K562 (cell line): Measurements from ENCODE around the gene USP1. TPM values are rescaled to one million over a fixed set of nuclear protein-coding genes. Genes with fewer than 3 reads are reported as not detected.

ENCODE experiments used
- ARNT ChIP-seq, 2 experiments: fragments of 450-650 bp; IDR thresholded peaks; 2 replicates each; pipeline ENCODE4 v1.6.1; 2016; ENCODE audit warnings: mild to moderate bottlenecking in 1 of 2
- DPF2 ChIP-seq: fragments of 450-650 bp; IDR thresholded peaks from 2 replicates; pipeline ENCODE4 v1.6.1; 2016
- ELF1 ChIP-seq: fragments of 200-800 bp; sonication (Bioruptor generic); IDR thresholded peaks from 2 replicates; pipeline ENCODE4 v1.6.1; 2016; ENCODE audit warnings: missing genetic modification characterization, missing compliant biosample characterization
- KAT7 ChIP-seq: sonication (generic); formaldehyde crosslinking; IDR thresholded peaks from 2 replicates; pipeline ENCODE4 v1.8.0; 2022; ENCODE audit warnings: missing genetic modification reagents, mild to moderate bottlenecking, borderline replicate concordance
- NFATC3 ChIP-seq: fragments of 450-650 bp; IDR thresholded peaks from 2 replicates; pipeline ENCODE4 v1.6.1; 2017; ENCODE audit warnings: mild to moderate bottlenecking
- NUFIP1 ChIP-seq: fragments of 450-650 bp; IDR thresholded peaks from 2 replicates; pipeline ENCODE4 v1.6.1; 2018; ENCODE audit not compliant: partially characterized antibody
- SREBF2 ChIP-seq: sonication (generic); formaldehyde crosslinking; IDR thresholded peaks from 2 replicates; pipeline ENCODE4 v1.4.0; 2020; ENCODE audit warnings: mild to moderate bottlenecking, missing genetic modification reagents
- TEAD4 ChIP-seq, 2 experiments: sonication (generic) in 1 of 2; formaldehyde crosslinking in 1 of 2; IDR thresholded peaks; 2 replicates each; pipeline versions ENCODE4 v1.6.1 to v1.8.0; 2012 to 2022; ENCODE audit warnings: borderline replicate concordance in 1 of 2, inconsistent platforms in 1 of 2, low read length in 1 of 2, mild to moderate bottlenecking in 1 of 2, missing genetic modification reagents in 1 of 2
- ZNF175 ChIP-seq: fragments of 200-800 bp; sonication (Bioruptor generic); IDR thresholded peaks from 2 replicates; pipeline ENCODE4 v1.6.1; 2016; ENCODE audit warnings: low read depth, mild to moderate bottlenecking, missing genetic modification characterization, missing compliant biosample characterization
- ZNF232 ChIP-seq: sonication (generic); formaldehyde crosslinking; IDR thresholded peaks from 2 replicates; pipeline ENCODE4 v1.8.0; 2022; ENCODE audit warnings: mild to moderate bottlenecking, missing genetic modification reagents
- ZNF764 ChIP-seq: fragments of 250-450 bp; sonication (Bioruptor Pico); IDR thresholded peaks from 2 replicates; pipeline ENCODE4 v1.4.0; 2020; ENCODE audit warnings: low read depth, mild to moderate bottlenecking, moderate library complexity
- polyA plus RNA-seq, 8 experiments: library from polyadenylated mRNA; depleted of rRNA in 4 of 8; stranded (reverse) in 5 of 8; unstranded in 3 of 8; fragments of >200 nt; fragmentation: Nextera tagmentation in 2 of 8; fragmentation: Illumina TruSeq in 1 of 8; extraction: Ambion mirVana in 2 of 8; extraction: Trizol in 1 of 8; gene quantifications; 2 replicates each; pipeline versions ENCODE4 v1.2.1 to v1.2.3, GENCODE V29; 2011 to 2014; ENCODE audit warnings: inconsistent platforms in 1 of 8, missing spikeins in 1 of 8
- total RNA-seq, 7 experiments: library from RNA; depleted of rRNA in 6 of 7; stranded (reverse); fragments of >200 nt in 6 of 7; fragmentation: Illumina TruSeq in 2 of 7; extraction: Trizol in 2 of 7; gene quantifications; 2 replicates each; pipeline versions ENCODE4 v1.2.1 to v1.2.3, GENCODE V29; 2011 to 2021; ENCODE audit warnings: low replicate concordance in 1 of 7
- TF ChIP-seq, protein P1 (sequence below), 2 experiments: IDR thresholded peaks in 1 of 2; conservative IDR thresholded peaks in 1 of 2; 2 replicates each; pipeline ENCODE4 v1.6.1; 2016; ENCODE audit warnings: low read depth in 2 of 2, mild to moderate bottlenecking in 1 of 2, missing compliant biosample characterization in 1 of 2, missing genetic modification characterization in 1 of 2, moderate library complexity in 1 of 2
- TF ChIP-seq, protein P2 (sequence below), 2 experiments: fragments of 450-650 bp; IDR thresholded peaks; 2 replicates each; pipeline ENCODE4 v1.6.1; 2018; ENCODE audit warnings: mild to moderate bottlenecking in 2 of 2, low read depth in 1 of 2; ENCODE audit not compliant: partially characterized antibody in 2 of 2
- TF ChIP-seq, protein P3 (sequence below), 2 experiments: fragments of 250-450 bp in 1 of 2; fragments of 450-650 bp in 1 of 2; sonication (Bioruptor Pico) in 1 of 2; IDR thresholded peaks; 2 replicates each; pipeline versions ENCODE4 v1.6.1 to v1.8.0; 2016 to 2021; ENCODE audit warnings: mild to moderate bottlenecking in 2 of 2, moderate library complexity in 2 of 2, missing compliant biosample characterization in 1 of 2, missing genetic modification characterization in 1 of 2
- TF ChIP-seq, protein P4 (sequence below): sonication (generic); formaldehyde crosslinking; IDR thresholded peaks from 2 replicates; pipeline ENCODE4 v1.4.0; 2020; ENCODE audit warnings: mild to moderate bottlenecking, missing genetic modification reagents

Gene USP1
- total and polyA plus RNA-seq, 9 of the 15 experiments (the other 6 are each of a cell fraction or from before 2014, with no cell fraction given): 27.3 to 87.9 (median 51.7) TPM

DNA sequence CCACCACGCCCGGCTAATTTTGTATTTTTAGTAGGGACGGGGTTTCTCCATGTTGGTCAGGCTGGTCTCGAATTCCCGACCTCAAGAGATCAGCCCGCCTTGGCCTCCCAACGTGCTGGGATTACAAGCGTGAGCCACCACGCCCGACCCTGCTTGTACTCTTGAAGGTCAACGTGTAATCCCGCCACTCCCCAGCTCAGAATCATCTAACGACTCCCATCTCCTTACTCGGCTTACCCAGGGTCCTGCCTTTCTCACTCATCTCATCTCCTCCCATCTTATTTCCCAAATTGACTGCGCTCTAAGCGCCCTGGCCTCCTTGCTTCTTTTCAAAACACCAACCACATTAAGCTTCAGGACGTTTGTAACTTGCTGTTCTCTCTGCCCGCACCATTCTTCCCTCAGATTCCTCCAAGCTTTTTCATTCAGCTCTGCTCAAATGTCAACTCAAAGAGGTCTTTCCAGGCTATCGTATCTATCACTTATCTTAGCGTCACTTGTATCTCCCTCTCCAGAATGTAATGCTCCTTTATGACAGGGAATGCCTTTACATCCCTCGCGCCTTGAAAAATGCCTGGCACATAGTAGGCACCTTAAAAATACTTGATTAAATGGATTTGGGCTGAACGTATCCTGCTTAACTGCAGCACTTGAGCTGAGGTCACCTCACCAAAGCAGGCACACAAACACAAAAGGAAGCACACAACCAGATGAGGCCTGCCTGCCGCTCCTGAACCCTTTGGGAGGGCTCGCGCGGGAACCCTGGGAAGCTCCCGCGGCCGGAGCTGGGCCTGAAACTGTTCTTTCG is 1.4 kb upstream of the USP1 start (continued):
- TF ChIP-seq, protein P1, sequence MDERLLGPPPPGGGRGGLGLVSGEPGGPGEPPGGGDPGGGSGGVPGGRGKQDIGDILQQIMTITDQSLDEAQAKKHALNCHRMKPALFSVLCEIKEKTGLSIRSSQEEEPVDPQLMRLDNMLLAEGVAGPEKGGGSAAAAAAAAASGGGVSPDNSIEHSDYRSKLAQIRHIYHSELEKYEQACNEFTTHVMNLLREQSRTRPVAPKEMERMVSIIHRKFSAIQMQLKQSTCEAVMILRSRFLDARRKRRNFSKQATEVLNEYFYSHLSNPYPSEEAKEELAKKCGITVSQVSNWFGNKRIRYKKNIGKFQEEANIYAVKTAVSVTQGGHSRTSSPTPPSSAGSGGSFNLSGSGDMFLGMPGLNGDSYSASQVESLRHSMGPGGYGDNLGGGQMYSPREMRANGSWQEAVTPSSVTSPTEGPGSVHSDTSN (CRISPR knock-in tag; IDR thresholded peaks at IDR 0.05; ENCODE audit: low read depth): no peak
- TF ChIP-seq, protein P1 (tag; conservative IDR thresholded peaks at IDR 0.05; ENCODE audit: low read depth): no peak
- TF ChIP-seq, protein P2, sequence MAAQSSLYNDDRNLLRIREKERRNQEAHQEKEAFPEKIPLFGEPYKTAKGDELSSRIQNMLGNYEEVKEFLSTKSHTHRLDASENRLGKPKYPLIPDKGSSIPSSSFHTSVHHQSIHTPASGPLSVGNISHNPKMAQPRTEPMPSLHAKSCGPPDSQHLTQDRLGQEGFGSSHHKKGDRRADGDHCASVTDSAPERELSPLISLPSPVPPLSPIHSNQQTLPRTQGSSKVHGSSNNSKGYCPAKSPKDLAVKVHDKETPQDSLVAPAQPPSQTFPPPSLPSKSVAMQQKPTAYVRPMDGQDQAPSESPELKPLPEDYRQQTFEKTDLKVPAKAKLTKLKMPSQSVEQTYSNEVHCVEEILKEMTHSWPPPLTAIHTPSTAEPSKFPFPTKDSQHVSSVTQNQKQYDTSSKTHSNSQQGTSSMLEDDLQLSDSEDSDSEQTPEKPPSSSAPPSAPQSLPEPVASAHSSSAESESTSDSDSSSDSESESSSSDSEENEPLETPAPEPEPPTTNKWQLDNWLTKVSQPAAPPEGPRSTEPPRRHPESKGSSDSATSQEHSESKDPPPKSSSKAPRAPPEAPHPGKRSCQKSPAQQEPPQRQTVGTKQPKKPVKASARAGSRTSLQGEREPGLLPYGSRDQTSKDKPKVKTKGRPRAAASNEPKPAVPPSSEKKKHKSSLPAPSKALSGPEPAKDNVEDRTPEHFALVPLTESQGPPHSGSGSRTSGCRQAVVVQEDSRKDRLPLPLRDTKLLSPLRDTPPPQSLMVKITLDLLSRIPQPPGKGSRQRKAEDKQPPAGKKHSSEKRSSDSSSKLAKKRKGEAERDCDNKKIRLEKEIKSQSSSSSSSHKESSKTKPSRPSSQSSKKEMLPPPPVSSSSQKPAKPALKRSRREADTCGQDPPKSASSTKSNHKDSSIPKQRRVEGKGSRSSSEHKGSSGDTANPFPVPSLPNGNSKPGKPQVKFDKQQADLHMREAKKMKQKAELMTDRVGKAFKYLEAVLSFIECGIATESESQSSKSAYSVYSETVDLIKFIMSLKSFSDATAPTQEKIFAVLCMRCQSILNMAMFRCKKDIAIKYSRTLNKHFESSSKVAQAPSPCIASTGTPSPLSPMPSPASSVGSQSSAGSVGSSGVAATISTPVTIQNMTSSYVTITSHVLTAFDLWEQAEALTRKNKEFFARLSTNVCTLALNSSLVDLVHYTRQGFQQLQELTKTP (IDR thresholded peaks at IDR 0.05; ENCODE audit: low read depth in 1 of 2, partially characterized antibody in 2 of 2): peak in 1 of 2 experiments; percentile 19
- TF ChIP-seq ZNF175 (CRISPR knock-in tag): no peak
- TF ChIP-seq SREBF2 (CRISPR knock-in tag): 0 out of 2 replicates have a peak, but pooled peaks have one; percentile 21
- TF ChIP-seq, protein P3, sequence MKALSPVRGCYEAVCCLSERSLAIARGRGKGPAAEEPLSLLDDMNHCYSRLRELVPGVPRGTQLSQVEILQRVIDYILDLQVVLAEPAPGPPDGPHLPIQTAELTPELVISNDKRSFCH (CRISPR knock-in tag; IDR thresholded peaks at IDR 0.05): no peak
- TF ChIP-seq, protein P3 (tag; IDR thresholded peaks at IDR 0.05): peak; percentile 38; the same call in 1 of the 2 replicates
- peak; percentile 94; the same call in 1 of the 2 replicates for TF ChIP-seq KAT7 (CRISPR knock-in tag)
- TF ChIP-seq ELF1 (tag): peak; percentile 6; the same call in 1 of the 2 replicates
- TF ChIP-seq NFATC3: 0 out of 2 replicates have a peak, but pooled peaks have one; percentile 58
- TF ChIP-seq, protein P4, sequence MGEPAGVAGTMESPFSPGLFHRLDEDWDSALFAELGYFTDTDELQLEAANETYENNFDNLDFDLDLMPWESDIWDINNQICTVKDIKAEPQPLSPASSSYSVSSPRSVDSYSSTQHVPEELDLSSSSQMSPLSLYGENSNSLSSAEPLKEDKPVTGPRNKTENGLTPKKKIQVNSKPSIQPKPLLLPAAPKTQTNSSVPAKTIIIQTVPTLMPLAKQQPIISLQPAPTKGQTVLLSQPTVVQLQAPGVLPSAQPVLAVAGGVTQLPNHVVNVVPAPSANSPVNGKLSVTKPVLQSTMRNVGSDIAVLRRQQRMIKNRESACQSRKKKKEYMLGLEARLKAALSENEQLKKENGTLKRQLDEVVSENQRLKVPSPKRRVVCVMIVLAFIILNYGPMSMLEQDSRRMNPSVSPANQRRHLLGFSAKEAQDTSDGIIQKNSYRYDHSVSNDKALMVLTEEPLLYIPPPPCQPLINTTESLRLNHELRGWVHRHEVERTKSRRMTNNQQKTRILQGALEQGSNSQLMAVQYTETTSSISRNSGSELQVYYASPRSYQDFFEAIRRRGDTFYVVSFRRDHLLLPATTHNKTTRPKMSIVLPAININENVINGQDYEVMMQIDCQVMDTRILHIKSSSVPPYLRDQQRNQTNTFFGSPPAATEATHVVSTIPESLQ (CRISPR knock-in tag): 0 out of 2 replicates have a peak, but pooled peaks have one; percentile 1
- no peak for TF ChIP-seq TEAD4 (IDR thresholded peaks at IDR 0.05; ENCODE audit: low read length)
- no peak for TF ChIP-seq TEAD4 (CRISPR knock-in tag; IDR thresholded peaks at IDR 0.05; ENCODE audit: borderline replicate concordance)
- TF ChIP-seq ARNT (IDR thresholded peaks at IDR 0.05): 0 out of 4 replicates have a peak, but pooled peaks of 1 of the 2 experiments have one; percentile 18
- TF ChIP-seq ZNF232 (CRISPR knock-in tag): 0 out of 2 replicates have a peak, but pooled peaks have one; percentile 59
- no peak for TF ChIP-seq ZNF764
- 0 out of 2 replicates have a peak, but pooled peaks have one; percentile 26 for TF ChIP-seq DPF2
- TF ChIP-seq NUFIP1: peak; percentile 53
